ENCODE measurements around the gene ZNF516.

ZNF516 gene

GRCh38 chr18:76434452-76434851 is 60.6 kb downstream of the ZNF516 start:
- no peak overlapping the region for H3K4me3 ChIP-seq (ENCODE audit: low read depth, low read length)
- TF ChIP-seq, protein P1, sequence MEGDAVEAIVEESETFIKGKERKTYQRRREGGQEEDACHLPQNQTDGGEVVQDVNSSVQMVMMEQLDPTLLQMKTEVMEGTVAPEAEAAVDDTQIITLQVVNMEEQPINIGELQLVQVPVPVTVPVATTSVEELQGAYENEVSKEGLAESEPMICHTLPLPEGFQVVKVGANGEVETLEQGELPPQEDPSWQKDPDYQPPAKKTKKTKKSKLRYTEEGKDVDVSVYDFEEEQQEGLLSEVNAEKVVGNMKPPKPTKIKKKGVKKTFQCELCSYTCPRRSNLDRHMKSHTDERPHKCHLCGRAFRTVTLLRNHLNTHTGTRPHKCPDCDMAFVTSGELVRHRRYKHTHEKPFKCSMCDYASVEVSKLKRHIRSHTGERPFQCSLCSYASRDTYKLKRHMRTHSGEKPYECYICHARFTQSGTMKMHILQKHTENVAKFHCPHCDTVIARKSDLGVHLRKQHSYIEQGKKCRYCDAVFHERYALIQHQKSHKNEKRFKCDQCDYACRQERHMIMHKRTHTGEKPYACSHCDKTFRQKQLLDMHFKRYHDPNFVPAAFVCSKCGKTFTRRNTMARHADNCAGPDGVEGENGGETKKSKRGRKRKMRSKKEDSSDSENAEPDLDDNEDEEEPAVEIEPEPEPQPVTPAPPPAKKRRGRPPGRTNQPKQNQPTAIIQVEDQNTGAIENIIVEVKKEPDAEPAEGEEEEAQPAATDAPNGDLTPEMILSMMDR (IDR thresholded peaks at IDR 0.05; ENCODE audit: borderline replicate concordance, insufficient read depth, low read depth, low read length), result no peak

- TF ChIP-seq, protein P1 (IDR thresholded peaks at IDR 0.05; ENCODE audit: borderline replicate concordance, insufficient read depth, low read depth, low read length), result no peak
Observed at GRCh38 chr18:76433788-76434187, 61.3 kb downstream of the ZNF516 start.

GRCh38 chr18:76432970-76433767 is 61.9 kb downstream of the ZNF516 start:
- TF ChIP-seq, protein P1 (IDR thresholded peaks at IDR 0.05; ENCODE audit: borderline replicate concordance, insufficient read depth, low read depth, low read length), result no peak
- H3K4me3 ChIP-seq (ENCODE audit: low read depth, low read length), result no peak overlapping the region

More at GRCh38 chr18:76433788-76434187, 61.3 kb downstream of the ZNF516 start:
- no peak overlapping the region for H3K4me3 ChIP-seq (ENCODE audit: low read depth, low read length)

DNA sequence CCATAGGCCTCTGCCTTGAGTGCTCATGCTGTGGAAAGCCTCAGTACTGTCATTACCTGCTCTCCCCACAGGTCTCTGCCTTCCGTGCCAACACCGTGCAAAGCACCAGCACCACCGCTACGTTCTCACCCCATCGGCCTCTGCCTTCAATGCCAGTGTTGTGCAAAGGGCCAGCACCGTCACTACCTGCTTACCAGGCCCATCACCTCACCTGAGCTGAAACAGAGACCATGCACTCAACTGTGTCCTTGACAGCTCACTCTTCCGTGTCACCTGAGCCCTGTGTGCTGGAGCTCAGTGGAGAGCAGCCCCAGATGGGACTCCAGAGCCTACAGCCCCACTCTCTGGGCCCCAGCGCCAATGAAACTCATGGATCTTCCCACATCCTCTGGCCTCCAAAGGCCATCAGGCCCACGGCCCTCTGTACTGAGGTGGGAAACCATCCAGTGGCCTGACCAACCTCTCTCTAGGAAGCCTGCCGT is 62.7 kb downstream of the ZNF516 start:
- TF ChIP-seq, protein P1 (IDR thresholded peaks at IDR 0.05; ENCODE audit: borderline replicate concordance, insufficient read depth, low read depth, low read length), result no peak
- no peak overlapping the region for H3K4me3 ChIP-seq (ENCODE audit: low read depth, low read length)

DNA sequence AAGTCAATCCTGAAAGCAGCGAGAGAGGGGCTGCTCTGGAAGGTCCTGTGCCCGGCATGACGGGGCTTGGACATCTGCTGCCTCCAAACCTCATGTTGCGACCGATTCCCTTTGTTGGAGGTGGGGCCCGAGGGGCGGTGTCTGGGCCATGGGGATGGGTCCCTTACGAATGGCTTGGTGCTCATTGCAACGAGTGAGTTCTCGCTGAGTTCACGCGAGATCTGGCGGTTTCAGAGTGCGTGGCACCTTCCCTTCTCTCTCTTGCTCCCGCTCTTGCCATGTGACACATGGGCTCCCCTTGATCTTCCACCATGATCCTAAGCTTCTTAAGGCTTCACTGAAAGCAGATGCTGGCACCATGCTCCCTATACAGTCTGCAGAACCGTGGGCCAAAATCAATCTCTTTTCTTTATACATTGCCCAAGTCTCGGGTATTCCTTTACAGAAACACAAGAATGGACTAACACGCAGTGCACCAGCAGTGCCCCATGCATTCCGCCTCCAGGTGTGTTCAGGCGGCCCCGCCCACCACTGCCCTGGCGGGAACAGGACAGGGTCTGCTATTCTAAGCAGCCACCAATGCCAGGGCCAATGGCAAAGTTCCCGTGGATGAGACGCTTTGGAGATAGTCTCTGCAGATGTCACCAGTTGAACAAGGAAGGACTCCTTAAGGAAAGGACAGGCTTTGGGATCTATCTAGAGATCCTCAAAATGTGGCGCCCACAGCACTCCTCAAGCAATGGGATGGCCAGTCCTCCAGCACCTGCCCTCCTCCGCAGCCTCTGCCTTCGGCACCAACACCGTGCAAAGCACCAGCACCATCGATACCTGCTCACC is 63.4 kb downstream of the ZNF516 start:
- TF ChIP-seq, protein P1 (IDR thresholded peaks at IDR 0.05; ENCODE audit: borderline replicate concordance, insufficient read depth, low read depth, low read length), result no peak

DNA sequence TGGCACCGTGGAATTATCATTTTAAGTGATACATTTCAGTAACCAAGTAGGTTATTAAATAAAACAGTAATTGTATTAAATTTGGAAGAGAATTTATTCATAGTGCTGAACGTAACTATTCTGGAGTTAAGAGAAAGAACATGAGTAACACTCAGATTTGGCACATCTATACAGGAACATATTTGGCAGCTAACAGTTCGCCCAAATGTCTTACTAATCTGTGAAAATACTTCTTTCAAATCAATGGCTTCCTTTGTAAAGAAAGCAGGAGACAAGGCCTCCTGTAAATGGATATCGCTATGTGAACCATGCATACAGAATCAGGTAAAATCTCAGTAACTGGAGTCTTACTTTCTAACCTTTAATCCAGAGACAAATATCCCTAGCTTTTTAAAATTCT is 64.4 kb downstream of the ZNF516 start:
- TF ChIP-seq, protein P1 (IDR thresholded peaks at IDR 0.05; ENCODE audit: borderline replicate concordance, insufficient read depth, low read depth, low read length), result no peak

More for the DNA sequence above, 63.4 kb downstream of the ZNF516 start:
- no peak overlapping the region for H3K4me3 ChIP-seq (ENCODE audit: low read depth, low read length)

More for the DNA sequence above, 64.4 kb downstream of the ZNF516 start:
- no peak overlapping the region for H3K4me3 ChIP-seq (ENCODE audit: low read depth, low read length)

All from GM12875 (cell line).